OCI-LY7 (cell line): Measurements from ENCODE around the gene PCBP3.

Experiments
- EZH2phosphoT487 ChIP-seq: fragments of 200-600 bp; sonication (generic); IDR thresholded peaks from 2 replicates; pipeline ENCODE4 v1.6.1; 2018; ENCODE audit warnings: low read depth, borderline replicate concordance, mild to moderate bottlenecking, mixed run types, antibody characterized with exemption, low read length, moderate library complexity, mixed read lengths
- TF ChIP-seq, protein P1 (sequence below): fragments of 200-600 bp; sonication (generic); conservative IDR thresholded peaks from 2 replicates; pipeline ENCODE4 v1.5.1; 2014; ENCODE audit warnings: mild to moderate bottlenecking, antibody characterized with exemption, low read length, moderate library complexity, mixed read lengths

DNA sequence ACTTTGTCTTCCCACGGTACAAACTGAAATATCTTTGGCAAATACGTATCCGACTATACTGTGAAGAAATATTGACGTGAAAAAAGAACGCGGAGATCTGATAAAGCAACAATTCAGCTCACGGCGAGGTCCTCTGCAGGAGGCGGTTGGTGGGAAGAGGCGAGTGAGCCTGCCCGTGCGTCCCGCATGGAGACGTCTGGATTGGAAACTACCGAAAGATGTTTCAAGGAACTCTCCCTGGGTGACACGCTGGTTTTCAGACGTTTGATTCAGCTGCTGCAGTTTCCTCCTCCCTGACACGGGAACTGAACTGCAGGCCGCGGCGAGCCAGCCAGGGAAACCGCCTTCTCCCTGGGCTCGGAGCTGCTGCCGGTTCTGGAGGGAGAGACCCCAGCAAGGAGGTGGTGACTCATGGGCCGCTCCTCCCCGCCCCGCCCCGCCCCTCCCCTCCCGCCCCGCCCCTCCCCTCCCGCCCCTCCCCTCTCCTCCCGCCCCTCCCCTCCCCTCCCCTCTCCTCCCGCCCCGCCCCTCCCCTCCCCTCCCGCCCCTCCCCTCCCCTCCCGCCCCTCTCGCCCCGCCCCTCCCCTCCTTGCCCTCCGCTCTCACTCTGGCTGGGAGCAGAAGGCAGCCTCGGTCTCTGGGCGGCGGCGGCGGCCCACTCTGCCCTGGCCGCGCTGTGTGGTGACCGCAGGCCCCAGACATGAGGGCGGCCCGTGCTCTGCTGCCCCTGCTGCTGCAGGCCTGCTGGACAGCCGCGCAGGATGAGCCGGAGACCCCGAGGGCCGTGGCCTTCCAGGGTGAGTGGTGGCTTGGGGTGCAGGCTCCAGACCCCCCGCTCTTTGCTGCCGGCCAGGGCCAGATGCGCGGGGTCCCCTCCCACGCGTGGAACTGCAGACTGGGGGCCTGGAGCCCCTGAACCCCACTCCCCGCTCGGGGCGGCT, 337.9 kb downstream of the PCBP3 start, which contains the start of gene COL6A1:
- TF ChIP-seq, protein P1, sequence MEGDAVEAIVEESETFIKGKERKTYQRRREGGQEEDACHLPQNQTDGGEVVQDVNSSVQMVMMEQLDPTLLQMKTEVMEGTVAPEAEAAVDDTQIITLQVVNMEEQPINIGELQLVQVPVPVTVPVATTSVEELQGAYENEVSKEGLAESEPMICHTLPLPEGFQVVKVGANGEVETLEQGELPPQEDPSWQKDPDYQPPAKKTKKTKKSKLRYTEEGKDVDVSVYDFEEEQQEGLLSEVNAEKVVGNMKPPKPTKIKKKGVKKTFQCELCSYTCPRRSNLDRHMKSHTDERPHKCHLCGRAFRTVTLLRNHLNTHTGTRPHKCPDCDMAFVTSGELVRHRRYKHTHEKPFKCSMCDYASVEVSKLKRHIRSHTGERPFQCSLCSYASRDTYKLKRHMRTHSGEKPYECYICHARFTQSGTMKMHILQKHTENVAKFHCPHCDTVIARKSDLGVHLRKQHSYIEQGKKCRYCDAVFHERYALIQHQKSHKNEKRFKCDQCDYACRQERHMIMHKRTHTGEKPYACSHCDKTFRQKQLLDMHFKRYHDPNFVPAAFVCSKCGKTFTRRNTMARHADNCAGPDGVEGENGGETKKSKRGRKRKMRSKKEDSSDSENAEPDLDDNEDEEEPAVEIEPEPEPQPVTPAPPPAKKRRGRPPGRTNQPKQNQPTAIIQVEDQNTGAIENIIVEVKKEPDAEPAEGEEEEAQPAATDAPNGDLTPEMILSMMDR, result no peak
- TF ChIP-seq EZH2phosphoT487, result no peak
